Upper lobe of left lung (tissue), 6 donors: ENCODE data around the gene DCTN2. TPM values are rescaled to one million over a fixed set of nuclear protein-coding genes. Genes with fewer than 3 reads are reported as not detected.

Experiments
- ATAC-seq, 2 donors: fragments of 200-7000 bp; cut with Tn5 transposase; one replicate each; pipeline ENCODE4 v1.9.1; 2022; ENCODE audit warnings: mild to moderate bottlenecking in 2 of 2, moderate library complexity in 2 of 2; ENCODE audit not compliant: low FRiP score in 2 of 2
- DNase-seq, 2 donors: peaks; one replicate each; pipeline ENCODE4 v3.0.0-alpha.2; 2019 to 2020
- H3K27ac ChIP-seq, 4 donors: fragments of 200-600 bp; sonication (generic); one replicate each; pipeline ENCODE4 v1.5.1; 2016 to 2019
- H3K27me3 ChIP-seq, 4 donors: fragments of 200-600 bp; sonication (generic); one replicate each; pipeline ENCODE4 v1.5.1; 2017 to 2019
- H3K36me3 ChIP-seq, 4 donors: fragments of 200-600 bp; sonication (generic); one replicate each; pipeline ENCODE4 v1.5.1; 2016 to 2019
- H3K4me1 ChIP-seq, 4 donors: fragments of 200-600 bp; sonication (generic); one replicate each; pipeline ENCODE4 v1.5.1; 2018 to 2019
- H3K4me3 ChIP-seq, 4 donors: fragments of 200-600 bp; sonication (generic); one replicate each; pipeline ENCODE4 v1.5.1; 2017 to 2019; ENCODE audit warnings: mild to moderate bottlenecking in 2 of 4, moderate library complexity in 1 of 4
- H3K9me3 ChIP-seq, 4 donors: fragments of 200-600 bp; sonication (generic); one replicate each; pipeline ENCODE4 v1.5.1; 2018 to 2019
- CTCF ChIP-seq, 6 experiments: fragments of 450-650 bp in 4 of 6; fragments of 200-600 bp in 2 of 6; sonication (generic) in 2 of 6; IDR thresholded peaks; one replicate each; pipeline ENCODE4 v1.5.1; 2016 to 2019; ENCODE audit warnings: antibody characterized with exemption in 6 of 6
- EP300 ChIP-seq, 4 donors: sonication (generic); formaldehyde crosslinking; IDR thresholded peaks; one replicate each; pipeline ENCODE4 v1.5.1; 2017; ENCODE audit warnings: antibody characterized with exemption in 4 of 4, control low read depth in 2 of 4
- POLR2A ChIP-seq, 4 donors: fragments of 450-650 bp; IDR thresholded peaks; one replicate each; pipeline ENCODE4 v1.5.1; 2016 to 2017; ENCODE audit warnings: antibody characterized with exemption in 4 of 4, mild to moderate bottlenecking in 2 of 4
- POLR2AphosphoS5 ChIP-seq, 2 donors: sonication (generic); formaldehyde crosslinking; IDR thresholded peaks; one replicate each; pipeline ENCODE4 v1.5.1; 2017; ENCODE audit warnings: antibody characterized with exemption in 2 of 2
- WGBS, 2 donors: methylation state at CpG; one replicate each; pipeline ENCODE4 v1.1.5; 2017 to 2018; 5-methylcytosine and 5-hydroxymethylcytosine counted together
- total RNA-seq, 6 donors: library from RNA; depleted of rRNA in 4 of 6; stranded (reverse); fragments of >200 nt in 4 of 6; gene quantifications; one replicate each; pipeline versions ENCODE4 v1.1.0 to v1.2.1, GENCODE V29; 2016 to 2021
- donor health status: DM: no; HTN: no; CAD: no; lungs with moderate emphysema.
- donor health status: DM: no; HTN: yes; CAD: no; lungs with severe emphysema.

The DCTN2 gene
- total RNA-seq, 6 donors from 2014 or later, result 83.1 to 145 (median 110) TPM

GRCh38 chr12:57535764-57536596 lies 11.0 kb downstream of the DCTN2 start:
- Histone ChIP-seq H3K36me3 (peaks cover 27 to 89% (median 52%) of the 10 kb centered on the region in 4 donors), H3K9me3 (no peaks in the 10 kb centered on the region), H3K27me3 (no peaks in the 10 kb centered on the region), H3K4me1 (peaks cover 0 to 5% (median 0%) of the 10 kb centered on the region in 4 donors), H3K27ac (no peak overlapping the region), H3K4me3 (no peak overlapping the region)
- TF ChIP-seq EP300 (IDR thresholded peaks at IDR 0.05) (no peak), POLR2A (IDR thresholded peaks at IDR 0.05) (no peak), POLR2AphosphoS5 (IDR thresholded peaks at IDR 0.05) (no peak), CTCF (IDR thresholded peaks at IDR 0.05) (no peak)
- DNase-seq (no peak), ATAC-seq (no peak)
- 81 to 89% methylated on average over 6 of the region's 6 CpGs for WGBS, 2 donors

- WGBS, 2 donors, result 94 to 96% methylated on average over 3 of the region's 3 CpGs
- Histone ChIP-seq H3K9me3 (no peaks in the 10 kb centered on the region), H3K27me3 (no peaks in the 10 kb centered on the region), H3K36me3 (peaks cover 35 to 89% (median 61%) of the 10 kb centered on the region in 4 donors), H3K27ac (no peak overlapping the region), H3K4me1 (peaks cover 0 to 5% (median 0%) of the 10 kb centered on the region in 4 donors), H3K4me3 (no peak overlapping the region)
- ATAC-seq (no peak), DNase-seq (no peak)
- TF ChIP-seq POLR2A (IDR thresholded peaks at IDR 0.05) (no peak), CTCF (IDR thresholded peaks at IDR 0.05) (no peak), POLR2AphosphoS5 (IDR thresholded peaks at IDR 0.05) (no peak), EP300 (IDR thresholded peaks at IDR 0.05) (no peak)
Measured at GRCh38 chr12:57534991-57535543, 11.9 kb downstream of the DCTN2 start.

- 90 to 96% methylated on average over 5 of the region's 5 CpGs for WGBS, 2 donors
- Histone ChIP-seq H3K27ac (no peak overlapping the region), H3K36me3 (peaks cover 41 to 89% (median 68%) of the 10 kb centered on the region in 4 donors), H3K4me3 (no peak overlapping the region), H3K4me1 (peaks cover 0 to 5% (median 0%) of the 10 kb centered on the region in 4 donors), H3K27me3 (no peaks in the 10 kb centered on the region), H3K9me3 (no peaks in the 10 kb centered on the region)
- TF ChIP-seq EP300 (IDR thresholded peaks at IDR 0.05) (no peak), CTCF (IDR thresholded peaks at IDR 0.05) (no peak), POLR2A (IDR thresholded peaks at IDR 0.05) (no peak), POLR2AphosphoS5 (IDR thresholded peaks at IDR 0.05) (no peak)
- DNase-seq (no peak), ATAC-seq (no peak)
Measured at GRCh38 chr12:57534250-57534649, 12.7 kb downstream of the DCTN2 start.

GRCh38 chr12:57533108-57533507 lies 13.9 kb downstream of the DCTN2 start:
- ATAC-seq, result no peak
- no peaks in the 10 kb centered on the region for H3K9me3 ChIP-seq
- DNase-seq, result no peak
- peaks cover 0 to 5% (median 0%) of the 10 kb centered on the region in 4 donors for H3K4me1 ChIP-seq
- TF ChIP-seq POLR2A (IDR thresholded peaks at IDR 0.05), result no peak
- no peak for TF ChIP-seq POLR2AphosphoS5 (IDR thresholded peaks at IDR 0.05)
- TF ChIP-seq EP300 (IDR thresholded peaks at IDR 0.05), result no peak
- no peak for TF ChIP-seq CTCF (IDR thresholded peaks at IDR 0.05)
- H3K36me3 ChIP-seq, result peaks cover 51 to 89% (median 75%) of the 10 kb centered on the region in 4 donors
- no peak overlapping the region for H3K4me3 ChIP-seq
- no peaks in the 10 kb centered on the region for H3K27me3 ChIP-seq
- no peak overlapping the region for H3K27ac ChIP-seq
- 94% methylated on average over 8 of the region's 8 CpGs for WGBS, 2 donors
